Measurements from ENCODE around the gene SEMA3G.
A peak's percentile ranks its signal among the peaks of the same experiment; 100 is the strongest.

- TF ChIP-seq CTCF (IDR thresholded peaks at IDR 0.05) (peak; percentile 65 to 87 (median 80)), POLR2A (IDR thresholded peaks at IDR 0.05) (peak in 1 of 2 donors; percentile 23)
Observed at GRCh38 chr3:52428151-52429005, 16.5 kb downstream of the SEMA3G start.

All from heart left ventricle (tissue), 13 donors.